ENCODE results near the gene ACSL1.

DNA sequence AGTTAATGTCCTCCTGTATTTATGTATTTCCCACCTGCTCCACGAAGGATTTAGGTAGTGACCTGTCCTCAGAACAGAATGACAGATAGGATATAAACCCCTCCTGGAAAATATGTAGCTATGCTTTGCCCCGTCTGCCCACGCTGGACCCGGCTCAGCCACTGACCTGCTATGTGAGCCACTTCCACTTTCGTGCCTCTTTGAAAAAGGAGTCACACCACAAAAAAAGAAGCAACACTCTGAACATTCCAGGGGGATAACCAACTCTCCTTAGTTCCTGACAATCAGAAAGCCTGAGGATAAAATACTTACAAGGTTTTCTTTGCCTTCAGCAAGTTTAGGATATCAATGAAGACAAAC lies 11.1 kb downstream of the ACSL1 start:
- TF ChIP-seq CTCF (conservative IDR thresholded peaks at IDR 0.05; ENCODE audit: low read length) (no peak), EZH2phosphoT487 (IDR thresholded peaks at IDR 0.05; ENCODE audit: borderline replicate concordance) (no peak)

Data from Loucy (cell line).